ENCODE measurements around the gene BORCS8.
"Not testable (repeated sequence)": the region's sequence is repeated elsewhere in the genome, so short reads cannot be mapped to it uniquely, and the experiment has no call there.

Gene BORCS8

DNA sequence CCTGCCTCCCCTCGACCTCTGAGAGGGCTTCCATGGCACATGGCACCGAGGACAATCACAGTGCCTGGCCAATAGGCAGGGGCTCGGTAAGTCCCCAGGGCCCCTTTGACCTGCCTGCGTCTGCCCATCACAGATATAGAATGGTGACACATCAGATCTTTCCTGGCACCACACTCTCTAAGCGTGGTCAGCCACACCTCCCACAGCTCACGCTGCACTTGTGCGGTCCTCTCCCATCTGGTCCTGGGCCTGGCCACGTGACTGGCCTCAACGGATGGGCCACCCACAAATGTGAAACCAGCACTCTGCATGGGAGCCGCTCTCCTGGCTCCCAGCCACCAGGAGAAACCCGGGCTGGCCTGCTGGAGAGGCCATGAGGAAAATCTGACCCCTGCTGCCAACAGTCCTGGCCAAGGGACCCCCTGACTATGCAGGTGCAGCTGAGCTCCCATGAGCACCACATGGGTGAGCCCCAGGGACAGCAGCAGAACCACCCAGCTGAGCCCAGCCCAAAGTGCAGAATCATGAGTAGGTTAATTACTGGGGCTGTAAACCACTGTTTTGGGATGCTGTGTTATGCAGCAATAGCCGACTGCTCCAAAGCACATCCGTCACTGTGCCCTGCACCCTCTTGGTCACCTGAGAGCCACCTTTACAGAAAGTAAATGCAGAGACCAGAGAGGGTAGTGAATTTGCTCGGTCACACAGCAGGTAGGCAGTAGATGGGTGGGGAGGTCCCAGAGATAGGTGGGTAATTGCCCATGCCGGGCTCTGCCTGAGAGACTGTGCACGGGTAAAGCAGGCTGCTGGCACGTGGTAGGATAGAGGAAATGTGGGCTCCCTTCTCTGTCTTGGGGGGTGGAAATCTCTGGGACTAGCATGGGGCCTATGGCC is 12.2 kb downstream of the BORCS8 start:
- no peak overlapping the region for H3K4me3 ChIP-seq (ENCODE audit: low read depth, low read length)
- TF ChIP-seq, protein P1, sequence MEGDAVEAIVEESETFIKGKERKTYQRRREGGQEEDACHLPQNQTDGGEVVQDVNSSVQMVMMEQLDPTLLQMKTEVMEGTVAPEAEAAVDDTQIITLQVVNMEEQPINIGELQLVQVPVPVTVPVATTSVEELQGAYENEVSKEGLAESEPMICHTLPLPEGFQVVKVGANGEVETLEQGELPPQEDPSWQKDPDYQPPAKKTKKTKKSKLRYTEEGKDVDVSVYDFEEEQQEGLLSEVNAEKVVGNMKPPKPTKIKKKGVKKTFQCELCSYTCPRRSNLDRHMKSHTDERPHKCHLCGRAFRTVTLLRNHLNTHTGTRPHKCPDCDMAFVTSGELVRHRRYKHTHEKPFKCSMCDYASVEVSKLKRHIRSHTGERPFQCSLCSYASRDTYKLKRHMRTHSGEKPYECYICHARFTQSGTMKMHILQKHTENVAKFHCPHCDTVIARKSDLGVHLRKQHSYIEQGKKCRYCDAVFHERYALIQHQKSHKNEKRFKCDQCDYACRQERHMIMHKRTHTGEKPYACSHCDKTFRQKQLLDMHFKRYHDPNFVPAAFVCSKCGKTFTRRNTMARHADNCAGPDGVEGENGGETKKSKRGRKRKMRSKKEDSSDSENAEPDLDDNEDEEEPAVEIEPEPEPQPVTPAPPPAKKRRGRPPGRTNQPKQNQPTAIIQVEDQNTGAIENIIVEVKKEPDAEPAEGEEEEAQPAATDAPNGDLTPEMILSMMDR (IDR thresholded peaks at IDR 0.05; ENCODE audit: low read depth, low read length): no peak

DNA sequence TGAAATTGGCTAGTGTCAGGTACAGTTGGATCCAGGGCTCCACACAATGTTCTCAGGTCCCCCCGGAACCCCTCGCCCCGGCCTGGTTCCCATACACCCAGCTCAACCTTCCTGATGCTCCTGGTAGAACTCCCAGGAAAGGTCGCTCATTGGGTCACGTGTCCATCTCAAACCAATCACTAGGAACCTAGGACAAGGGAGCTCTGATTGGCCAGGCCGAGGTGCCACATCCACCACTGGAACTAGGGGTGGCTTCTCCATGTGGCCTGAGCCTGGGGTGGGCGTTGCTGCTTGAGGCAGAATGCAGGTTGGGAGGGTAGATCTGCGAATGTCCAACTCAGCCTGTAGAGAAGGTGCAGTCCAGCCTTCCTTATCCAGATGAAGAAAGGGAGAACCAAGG is 15.0 kb downstream of the BORCS8 start:
- TF ChIP-seq, protein P1 (IDR thresholded peaks at IDR 0.05; ENCODE audit: low read depth, low read length): no peak
- no peak overlapping the region for H3K4me3 ChIP-seq (ENCODE audit: low read depth, low read length)

DNA sequence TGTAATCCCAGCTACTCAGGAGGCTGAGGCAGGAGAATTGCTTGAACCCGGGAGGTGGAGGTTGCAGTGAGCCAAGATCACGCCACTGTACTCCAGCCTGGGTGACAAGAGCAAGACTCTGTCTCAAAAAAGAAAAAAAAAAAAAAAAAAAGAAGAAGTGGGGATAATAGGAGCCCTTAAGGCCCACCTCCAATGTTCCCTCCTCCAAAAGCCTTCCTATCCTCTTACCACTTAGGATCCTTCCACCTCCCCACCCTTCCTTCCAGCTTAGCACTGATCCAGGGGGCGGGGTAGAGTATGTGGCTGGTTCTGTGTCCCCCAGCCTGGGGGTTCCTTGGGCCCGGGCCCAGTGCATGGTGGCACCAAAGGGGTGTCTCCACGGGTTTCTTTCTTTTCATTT is 18.7 kb downstream of the BORCS8 start:
- H3K4me3 ChIP-seq (ENCODE audit: low read depth, low read length): not testable (repeated sequence)

DNA sequence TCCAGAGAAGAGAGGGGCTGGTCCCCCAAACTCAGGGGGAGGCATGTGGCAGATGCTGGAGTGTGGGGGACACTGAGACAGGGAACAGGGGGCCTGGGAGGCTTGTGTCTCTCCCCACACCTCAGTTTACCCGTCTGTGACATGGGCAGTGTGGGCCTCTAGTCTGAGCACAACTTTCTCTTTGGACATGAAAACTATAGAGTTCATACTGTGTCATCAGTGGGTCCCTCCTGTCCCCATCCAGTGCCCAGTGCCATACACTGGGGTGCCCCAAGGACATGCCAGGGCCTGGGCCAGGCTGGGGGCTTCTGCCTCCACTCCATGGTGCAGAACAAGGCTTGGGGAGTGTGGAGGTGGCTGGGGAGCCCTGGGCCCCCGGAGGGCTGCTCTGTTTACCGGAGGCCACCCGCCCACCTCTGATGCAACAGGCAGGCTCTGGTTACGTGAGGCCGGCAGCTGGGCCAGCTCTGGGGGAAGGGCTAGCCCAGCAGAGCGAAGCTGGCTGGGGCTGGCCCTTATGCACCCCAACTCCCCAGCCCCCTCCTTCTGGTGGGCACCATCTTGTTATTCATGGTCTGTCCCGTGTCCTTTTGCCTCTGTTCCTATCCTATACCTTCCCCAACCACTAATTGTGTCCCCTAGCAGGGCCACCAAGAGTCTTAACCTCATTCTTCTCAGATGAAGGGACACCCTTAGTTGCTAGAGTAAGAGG is 20.0 kb downstream of the BORCS8 start:
- H3K4me3 ChIP-seq (ENCODE audit: low read depth, low read length): no peak overlapping the region
- TF ChIP-seq, protein P1 (IDR thresholded peaks at IDR 0.05; ENCODE audit: low read depth, low read length): no peak

DNA sequence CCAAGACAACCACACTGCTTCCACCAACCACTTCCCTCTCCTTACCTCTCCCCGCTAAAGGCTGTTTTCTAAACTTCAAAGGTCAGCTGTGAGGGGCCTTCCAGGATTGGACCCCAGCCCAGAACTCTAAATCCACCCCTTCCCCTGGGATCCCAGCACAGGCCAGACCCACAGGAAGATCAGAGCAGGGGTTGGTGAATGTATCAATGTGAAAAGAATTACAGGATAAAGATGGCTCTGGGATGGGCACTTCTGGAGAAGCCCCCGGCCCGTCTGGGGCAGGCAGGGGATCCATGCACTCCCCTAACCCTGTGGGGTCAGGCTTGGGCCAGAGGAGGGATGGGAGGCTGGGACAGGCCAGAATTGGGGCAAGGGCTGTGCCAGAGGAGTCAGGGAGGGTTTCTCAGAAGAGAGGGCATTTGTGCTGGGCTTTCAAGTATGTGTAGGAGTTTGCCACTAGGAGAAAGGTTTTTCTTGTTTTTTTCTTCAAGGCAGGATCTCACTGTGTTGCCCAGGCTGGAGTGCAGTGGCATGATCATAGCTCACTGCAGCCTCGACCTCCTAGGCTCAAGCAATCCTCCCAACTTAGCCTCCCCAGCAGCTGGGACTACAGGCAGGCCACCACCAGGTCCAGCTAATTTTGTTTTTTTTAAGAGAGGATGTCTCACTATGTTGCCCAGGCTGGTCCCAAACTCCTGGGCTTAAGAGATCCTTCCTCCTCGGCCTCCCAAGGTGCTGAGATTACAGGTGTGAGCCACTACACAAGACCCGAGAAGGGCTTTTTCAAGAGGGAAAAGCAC is 20.9 kb downstream of the BORCS8 start:
- H3K4me3 ChIP-seq (ENCODE audit: low read depth, low read length): no peak overlapping the region
- TF ChIP-seq, protein P1 (IDR thresholded peaks at IDR 0.05; ENCODE audit: low read depth, low read length): no peak

DNA sequence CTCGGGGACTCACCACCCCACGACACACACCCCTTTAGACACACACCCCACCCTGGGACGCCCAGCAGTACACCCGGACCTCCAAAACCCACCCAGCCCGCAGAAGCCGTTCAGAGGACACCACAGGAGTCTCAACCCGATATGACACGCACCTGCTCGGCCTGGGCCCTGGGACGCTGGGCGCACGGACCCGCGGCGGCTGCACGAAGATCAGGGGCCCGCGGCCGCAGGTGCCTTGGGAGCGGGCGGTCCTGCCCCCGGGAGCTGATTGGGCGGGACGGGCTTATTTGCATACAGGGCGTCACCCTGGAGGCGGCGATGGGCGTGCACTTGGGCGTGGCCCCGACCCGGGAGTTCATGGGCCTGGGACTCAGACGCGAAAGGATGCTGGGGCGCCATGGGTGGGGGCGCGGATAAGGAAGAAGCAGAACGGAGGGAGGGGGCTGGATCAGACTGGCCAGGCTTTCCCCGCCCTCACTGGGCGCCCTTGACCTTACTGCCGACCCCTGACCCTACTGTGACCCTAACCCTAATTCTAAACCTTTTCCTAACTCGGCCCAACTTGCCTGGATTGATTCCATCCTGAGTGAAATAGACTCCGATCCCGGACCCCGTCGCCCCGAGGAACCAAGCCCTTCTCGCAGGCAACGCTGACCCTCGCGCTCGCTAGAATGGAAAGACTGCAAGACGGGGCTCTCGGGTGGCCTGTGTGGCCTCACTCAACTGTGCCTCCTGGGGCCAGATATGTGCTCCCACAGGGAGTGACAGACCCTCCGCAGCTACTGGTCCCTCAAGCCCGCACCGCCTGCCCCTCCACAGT is 21.7 kb downstream of the BORCS8 start, which contains the start of gene MEF2B:
Gene MEF2B, minus strand, starts transcription at position 211 of the 820 bp plus-strand sequence. CDS start 19,528 bp downstream, outside the sequence.
- no peak within 1 kb of the TSS for H3K4me3 ChIP-seq (ENCODE audit: low read depth, low read length)
- TF ChIP-seq, protein P1 (IDR thresholded peaks at IDR 0.05; ENCODE audit: low read depth, low read length): no peak

Data from WI38 (cell line).